ENCODE measurements around the gene INSYN1.
"Not testable (repeated sequence)": the region's sequence is repeated elsewhere in the genome, so short reads cannot be mapped to it uniquely, and the experiment has no call there.

Gene INSYN1

GRCh38 chr15:73704869-73705645, 48.1 kb downstream of the INSYN1 start:
- Histone ChIP-seq H3K27ac (ENCODE audit: poor library complexity, severe bottlenecking) (no peak overlapping the region), H3K4me1 (ENCODE audit: insufficient read depth, poor library complexity, severe bottlenecking) (no peaks in the 10 kb centered on the region), H3K36me3 (ENCODE audit: low read depth) (peaks cover 71% of the 10 kb centered on the region), H3K4me3 (ENCODE audit: severe bottlenecking) (no peak overlapping the region), H3K27me3 (ENCODE audit: insufficient read depth, poor library complexity, severe bottlenecking) (no peaks in the 10 kb centered on the region), H3K9me3 (ENCODE audit: severe bottlenecking) (no peaks in the 10 kb centered on the region)
- DNase-seq (ENCODE audit: low spot score) (no peak), ATAC-seq (ENCODE audit: low read depth) (peak; percentile 65)
- TF ChIP-seq, protein P1, sequence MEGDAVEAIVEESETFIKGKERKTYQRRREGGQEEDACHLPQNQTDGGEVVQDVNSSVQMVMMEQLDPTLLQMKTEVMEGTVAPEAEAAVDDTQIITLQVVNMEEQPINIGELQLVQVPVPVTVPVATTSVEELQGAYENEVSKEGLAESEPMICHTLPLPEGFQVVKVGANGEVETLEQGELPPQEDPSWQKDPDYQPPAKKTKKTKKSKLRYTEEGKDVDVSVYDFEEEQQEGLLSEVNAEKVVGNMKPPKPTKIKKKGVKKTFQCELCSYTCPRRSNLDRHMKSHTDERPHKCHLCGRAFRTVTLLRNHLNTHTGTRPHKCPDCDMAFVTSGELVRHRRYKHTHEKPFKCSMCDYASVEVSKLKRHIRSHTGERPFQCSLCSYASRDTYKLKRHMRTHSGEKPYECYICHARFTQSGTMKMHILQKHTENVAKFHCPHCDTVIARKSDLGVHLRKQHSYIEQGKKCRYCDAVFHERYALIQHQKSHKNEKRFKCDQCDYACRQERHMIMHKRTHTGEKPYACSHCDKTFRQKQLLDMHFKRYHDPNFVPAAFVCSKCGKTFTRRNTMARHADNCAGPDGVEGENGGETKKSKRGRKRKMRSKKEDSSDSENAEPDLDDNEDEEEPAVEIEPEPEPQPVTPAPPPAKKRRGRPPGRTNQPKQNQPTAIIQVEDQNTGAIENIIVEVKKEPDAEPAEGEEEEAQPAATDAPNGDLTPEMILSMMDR (IDR thresholded peaks at IDR 0.05; ENCODE audit: poor library complexity, severe bottlenecking): peak; percentile 98

GRCh38 chr15:73704142-73704868, 48.8 kb downstream of the INSYN1 start:
- peaks cover 72% of the 10 kb centered on the region for H3K36me3 ChIP-seq (ENCODE audit: low read depth)
- H3K4me1 ChIP-seq (ENCODE audit: insufficient read depth, poor library complexity, severe bottlenecking); H3K27me3 ChIP-seq (ENCODE audit: insufficient read depth, poor library complexity, severe bottlenecking); ATAC-seq (ENCODE audit: low read depth); H3K9me3 ChIP-seq (ENCODE audit: severe bottlenecking); H3K27ac ChIP-seq (ENCODE audit: poor library complexity, severe bottlenecking); H3K4me3 ChIP-seq (ENCODE audit: severe bottlenecking); DNase-seq (ENCODE audit: low spot score): not testable (repeated sequence)

- H3K4me1 ChIP-seq (ENCODE audit: insufficient read depth, poor library complexity, severe bottlenecking); ATAC-seq (ENCODE audit: low read depth); H3K27me3 ChIP-seq (ENCODE audit: insufficient read depth, poor library complexity, severe bottlenecking); DNase-seq (ENCODE audit: low spot score); H3K27ac ChIP-seq (ENCODE audit: poor library complexity, severe bottlenecking); H3K4me3 ChIP-seq (ENCODE audit: severe bottlenecking); H3K9me3 ChIP-seq (ENCODE audit: severe bottlenecking): not testable (repeated sequence)
- H3K36me3 ChIP-seq (ENCODE audit: low read depth): peaks cover 74% of the 10 kb centered on the region
Observed at GRCh38 chr15:73703601-73704000, 49.5 kb downstream of the INSYN1 start.

DNA sequence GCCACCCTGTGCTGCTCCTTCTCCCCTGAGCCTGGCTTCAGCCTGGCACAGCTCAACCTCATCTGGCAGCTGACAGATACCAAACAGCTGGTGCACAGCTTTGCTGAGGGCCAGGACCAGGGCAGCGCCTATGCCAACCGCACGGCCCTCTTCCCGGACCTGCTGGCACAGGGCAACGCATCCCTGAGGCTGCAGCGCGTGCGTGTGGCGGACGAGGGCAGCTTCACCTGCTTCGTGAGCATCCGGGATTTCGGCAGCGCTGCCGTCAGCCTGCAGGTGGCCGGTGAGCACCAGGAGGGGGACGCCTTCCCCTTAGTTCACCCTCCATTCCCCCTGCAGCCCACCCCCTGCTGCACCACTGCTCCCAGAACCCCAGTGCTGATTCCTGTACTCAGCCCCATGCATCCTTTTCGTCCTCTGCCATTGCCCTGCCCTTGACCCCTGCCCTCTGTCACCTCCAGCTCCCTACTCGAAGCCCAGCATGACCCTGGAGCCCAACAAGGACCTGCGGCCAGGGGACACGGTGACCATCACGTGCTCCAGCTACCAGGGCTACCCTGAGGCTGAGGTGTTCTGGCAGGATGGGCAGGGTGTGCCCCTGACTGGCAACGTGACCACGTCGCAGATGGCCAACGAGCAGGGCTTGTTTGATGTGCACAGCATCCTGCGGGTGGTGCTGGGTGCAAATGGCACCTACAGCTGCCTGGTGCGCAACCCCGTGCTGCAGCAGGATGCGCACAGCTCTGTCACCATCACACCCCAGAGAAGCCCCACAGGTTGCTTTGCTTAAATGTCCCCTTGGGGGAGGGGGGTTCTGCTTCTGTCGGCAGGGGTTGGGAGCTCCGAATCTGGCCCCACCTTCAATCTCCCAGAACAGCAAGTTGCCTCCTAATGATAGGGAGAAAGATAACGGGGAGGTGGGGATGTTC, 50.6 kb downstream of the INSYN1 start:
- H3K36me3 ChIP-seq (ENCODE audit: low read depth): peaks cover 74% of the 10 kb centered on the region
- H3K4me3 ChIP-seq (ENCODE audit: severe bottlenecking); H3K4me1 ChIP-seq (ENCODE audit: insufficient read depth, poor library complexity, severe bottlenecking); ATAC-seq (ENCODE audit: low read depth); H3K27me3 ChIP-seq (ENCODE audit: insufficient read depth, poor library complexity, severe bottlenecking); H3K9me3 ChIP-seq (ENCODE audit: severe bottlenecking); DNase-seq (ENCODE audit: low spot score); H3K27ac ChIP-seq (ENCODE audit: poor library complexity, severe bottlenecking): not testable (repeated sequence)

GRCh38 chr15:73700041-73700842, 52.9 kb downstream of the INSYN1 start:
- TF ChIP-seq, protein P1 (IDR thresholded peaks at IDR 0.05; ENCODE audit: poor library complexity, severe bottlenecking): peak; percentile 99
- H3K9me3 ChIP-seq (ENCODE audit: severe bottlenecking): no peaks in the 10 kb centered on the region
- H3K27ac ChIP-seq (ENCODE audit: poor library complexity, severe bottlenecking): no peak overlapping the region
- DNase-seq (ENCODE audit: low spot score) (no peak), ATAC-seq (ENCODE audit: low read depth) (peak; percentile 43; the same call in 2 of the 3 replicates)
- peaks cover 20% of the 10 kb centered on the region for H3K4me1 ChIP-seq (ENCODE audit: insufficient read depth, poor library complexity, severe bottlenecking)
- no peak overlapping the region for H3K4me3 ChIP-seq (ENCODE audit: severe bottlenecking)
- peaks cover 52% of the 10 kb centered on the region for H3K36me3 ChIP-seq (ENCODE audit: low read depth)
- H3K27me3 ChIP-seq (ENCODE audit: insufficient read depth, poor library complexity, severe bottlenecking): no peaks in the 10 kb centered on the region
